Jurkat, Clone E6-1 (cell line): ENCODE measurements around the gene FUT2.
"Not testable (repeated sequence)": the region's sequence is repeated elsewhere in the genome, so short reads cannot be mapped to it uniquely, and the experiment has no call there.

Experiments used
- DNase-seq: peaks from one replicate; pipeline ENCODE4 v3.0.0-alpha.2; 2011; ENCODE audit warnings: low read depth, low spot score
- H3K4me3 ChIP-seq: 2 replicates; pipeline ENCODE4 v1.5.1; 2011; ENCODE audit warnings: mild to moderate bottlenecking, low read length, control low read depth, moderate library complexity

The FUT2 gene

GRCh38 chr19:48689449-48689848 lies 6.3 kb upstream of the FUT2 start:
- H3K4me3 ChIP-seq: no peak overlapping the region
- DNase-seq: no peak

- DNase-seq, H3K4me3 ChIP-seq: not testable (repeated sequence)
Measured at GRCh38 chr19:48693629-48694028, 2.1 kb upstream of the FUT2 start.

GRCh38 chr19:48696353-48697010 lies 711 bp downstream of the FUT2 start:
- no peak overlapping the region for H3K4me3 ChIP-seq
- DNase-seq: no peak

GRCh38 chr19:48698046-48698445 lies 2.3 kb downstream of the FUT2 start:
- peak; percentile 58 for DNase-seq

GRCh38 chr19:48702701-48703100 lies 6.9 kb downstream of the FUT2 start:
- H3K4me3 ChIP-seq: no peak overlapping the region
- DNase-seq: no peak

More at GRCh38 chr19:48698046-48698445, 2.3 kb downstream of the FUT2 start:
- no peak overlapping the region for H3K4me3 ChIP-seq

GRCh38 chr19:48703316-48703715 lies 7.5 kb downstream of the FUT2 start:
- H3K4me3 ChIP-seq: no peak overlapping the region
- no peak for DNase-seq

- DNase-seq: no peak
- H3K4me3 ChIP-seq: no peak overlapping the region
Measured at GRCh38 chr19:48705431-48705830, 9.7 kb downstream of the FUT2 start.

- no peak for DNase-seq
- no peak overlapping the region for H3K4me3 ChIP-seq
Measured at GRCh38 chr19:48708471-48708870, 12.7 kb downstream of the FUT2 start.

GRCh38 chr19:48711106-48711662 lies 15.4 kb downstream of the FUT2 start:
- no peak for DNase-seq
- H3K4me3 ChIP-seq: no peak overlapping the region

GRCh38 chr19:48713041-48713863 lies 17.5 kb downstream of the FUT2 start:
- H3K4me3 ChIP-seq: peak overlapping the region; percentile 84
- peak; percentile 33 for DNase-seq

GRCh38 chr19:48713864-48714755 lies 18.3 kb downstream of the FUT2 start:
- peak overlapping the region; percentile 84 for H3K4me3 ChIP-seq
- peak; percentile 99 for DNase-seq

GRCh38 chr19:48714759-48715675 lies 19.2 kb downstream of the FUT2 start:
- no peak for DNase-seq
- peak overlapping the region; percentile 73 for H3K4me3 ChIP-seq

- no peak for DNase-seq
- no peak overlapping the region for H3K4me3 ChIP-seq
Measured at GRCh38 chr19:48715681-48716171, 20.0 kb downstream of the FUT2 start.

- no peak for DNase-seq
Measured at GRCh38 chr19:48716562-48717291, 21.0 kb downstream of the FUT2 start.

GRCh38 chr19:48718106-48718505 lies 22.3 kb downstream of the FUT2 start:
- not testable (repeated sequence) for H3K4me3 ChIP-seq

More at GRCh38 chr19:48716562-48717291, 21.0 kb downstream of the FUT2 start:
- H3K4me3 ChIP-seq: no peak overlapping the region

GRCh38 chr19:48718711-48719231 lies 23.0 kb downstream of the FUT2 start:
- no peak overlapping the region for H3K4me3 ChIP-seq

More at GRCh38 chr19:48718106-48718505, 22.3 kb downstream of the FUT2 start:
- not testable (repeated sequence) for DNase-seq

More at GRCh38 chr19:48718711-48719231, 23.0 kb downstream of the FUT2 start:
- no peak for DNase-seq
